Measurements from ENCODE around the gene KCNJ9. TPM values are rescaled to one million over a fixed set of nuclear protein-coding genes. Genes with fewer than 3 reads are reported as not detected.
"Not testable (repeated sequence)": the region's sequence is repeated elsewhere in the genome, so short reads cannot be mapped to it uniquely, and the experiment has no call there.

The KCNJ9 gene
- not detected for polyA plus RNA-seq (2013, experiment 1 of 2; ENCODE audit: insufficient read length)
- polyA plus RNA-seq (2013, experiment 2 of 2; ENCODE audit: insufficient read length): 0.04 TPM

DNA sequence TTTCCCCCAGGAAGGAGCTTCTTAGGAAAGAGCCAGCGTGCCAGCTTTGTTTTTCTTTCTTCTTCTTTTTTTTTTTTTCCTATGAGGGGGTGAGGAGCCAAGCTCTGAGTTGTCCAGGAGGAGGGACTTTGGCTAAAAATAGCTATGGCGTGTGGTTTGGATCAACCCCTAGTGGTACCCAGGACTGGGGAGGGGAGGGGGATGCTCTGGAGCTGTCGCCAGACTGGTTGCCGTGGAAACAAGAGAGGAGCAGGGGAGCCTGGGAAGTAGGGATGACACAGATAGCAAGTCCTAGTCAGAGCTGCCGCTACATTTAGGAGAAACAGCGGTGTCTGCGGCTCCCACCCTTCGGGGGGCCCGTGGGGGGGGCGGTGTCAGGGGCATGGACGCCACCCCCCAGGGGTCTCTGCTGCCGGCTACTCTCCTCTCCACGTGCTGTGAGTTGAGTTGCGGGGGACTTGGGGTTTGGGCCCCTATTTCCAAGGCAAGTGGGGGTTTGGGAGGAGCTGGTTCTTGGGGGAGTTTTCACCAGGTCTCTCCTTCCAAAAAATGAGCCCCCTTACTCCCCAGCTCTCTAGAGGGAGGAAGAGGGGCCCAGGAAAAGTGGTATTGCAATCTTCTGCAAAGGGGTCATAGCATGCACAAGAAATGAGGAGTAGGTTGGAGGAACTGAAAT is at the start of gene KCNJ9:
TSS of gene KCNJ9 (plus strand) at position 278 of the 676 bp plus-strand sequence. CDS start 2,493 bp downstream, outside the sequence.
- DNase-seq: peak; percentile 85

DNA sequence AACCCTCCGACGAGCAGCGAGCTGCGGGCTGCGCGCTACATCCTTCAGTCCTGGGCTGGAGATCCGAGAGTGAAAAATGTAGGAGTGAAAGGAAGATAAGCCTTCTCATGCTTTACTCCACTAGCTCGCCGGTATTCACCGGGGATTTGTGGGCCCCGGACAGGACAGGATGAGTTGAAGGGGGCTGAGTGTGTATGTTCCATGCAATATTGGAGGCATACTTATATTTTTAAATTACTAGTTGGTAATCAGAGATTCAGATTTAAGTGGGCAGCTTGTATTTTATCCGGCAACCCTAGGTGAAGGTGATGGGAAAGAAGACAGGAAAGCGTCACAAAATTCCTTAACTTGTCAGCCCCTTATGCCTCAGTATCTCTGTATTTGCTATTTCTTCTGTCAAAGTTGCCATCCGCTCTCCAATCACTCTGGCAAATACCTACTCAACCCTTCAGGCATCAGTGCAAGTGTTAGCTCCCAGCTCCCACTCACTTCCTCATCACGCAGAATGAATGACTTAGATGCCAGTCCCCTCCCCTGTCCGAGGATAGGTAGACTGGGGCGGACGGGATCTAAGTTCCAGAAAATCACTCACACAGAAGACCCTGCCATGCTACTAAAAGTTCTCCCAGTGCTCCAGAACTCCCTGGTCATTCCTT is 49.0 kb upstream of the KCNJ9 start:
- DNase-seq: no peak

DNA sequence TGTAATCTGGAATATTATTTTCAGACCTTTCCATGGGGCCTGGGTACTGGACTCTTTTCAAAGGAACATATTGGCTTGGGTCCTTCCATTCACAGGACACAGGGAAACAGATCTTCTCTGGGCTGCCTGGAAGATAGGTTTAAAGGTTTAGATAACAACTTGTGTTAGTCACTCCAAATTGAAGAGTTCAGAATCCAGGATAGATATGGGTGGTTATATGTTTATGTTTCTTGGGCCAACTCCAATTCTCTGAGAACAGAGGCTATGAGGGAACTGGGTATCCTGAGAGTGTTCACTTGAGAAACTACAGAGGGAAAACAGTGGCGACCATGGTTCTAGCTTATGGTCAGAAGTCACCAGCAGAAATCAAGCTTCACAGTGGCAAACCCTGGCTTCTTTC is 40.9 kb upstream of the KCNJ9 start:
- DNase-seq: no peak

DNA sequence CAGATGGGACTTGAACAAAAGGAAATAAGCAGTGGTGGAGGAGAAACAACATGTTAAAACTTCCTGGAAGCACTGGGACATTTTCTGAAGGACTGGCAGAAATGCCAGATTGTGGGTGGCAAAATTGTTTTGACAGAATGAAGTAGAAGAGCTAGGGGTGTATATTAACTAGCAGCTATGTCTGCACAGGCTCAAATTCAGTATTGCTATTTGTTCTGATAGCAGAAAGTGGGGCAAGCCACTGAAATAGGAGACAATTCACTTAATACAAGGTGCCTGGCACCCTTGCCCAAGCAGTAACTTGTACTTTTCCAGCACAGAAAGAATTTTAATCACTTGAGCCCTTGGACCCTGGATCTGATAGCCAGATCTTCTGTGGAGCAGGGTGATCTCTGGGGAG is 37.8 kb upstream of the KCNJ9 start:
- DNase-seq: no peak

DNA sequence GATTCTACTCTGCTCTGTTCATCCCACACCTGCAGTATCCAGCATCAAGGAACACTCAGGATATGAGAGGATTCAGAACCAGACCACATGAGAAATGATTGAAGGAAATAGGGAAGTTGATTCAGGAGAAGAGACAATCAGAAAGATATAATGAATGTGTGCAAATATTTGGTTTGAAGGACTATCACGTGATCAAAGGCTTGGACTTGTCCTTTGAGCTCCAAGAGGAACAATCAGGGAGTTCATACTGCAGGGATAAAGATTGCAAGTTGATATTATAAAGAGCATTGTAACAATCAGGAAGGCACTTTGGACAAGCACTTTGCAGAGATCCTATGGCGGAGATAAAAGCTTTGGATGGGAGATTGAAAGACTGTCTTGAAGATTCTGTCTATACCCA is 35.7 kb upstream of the KCNJ9 start:
- no peak for DNase-seq

DNA sequence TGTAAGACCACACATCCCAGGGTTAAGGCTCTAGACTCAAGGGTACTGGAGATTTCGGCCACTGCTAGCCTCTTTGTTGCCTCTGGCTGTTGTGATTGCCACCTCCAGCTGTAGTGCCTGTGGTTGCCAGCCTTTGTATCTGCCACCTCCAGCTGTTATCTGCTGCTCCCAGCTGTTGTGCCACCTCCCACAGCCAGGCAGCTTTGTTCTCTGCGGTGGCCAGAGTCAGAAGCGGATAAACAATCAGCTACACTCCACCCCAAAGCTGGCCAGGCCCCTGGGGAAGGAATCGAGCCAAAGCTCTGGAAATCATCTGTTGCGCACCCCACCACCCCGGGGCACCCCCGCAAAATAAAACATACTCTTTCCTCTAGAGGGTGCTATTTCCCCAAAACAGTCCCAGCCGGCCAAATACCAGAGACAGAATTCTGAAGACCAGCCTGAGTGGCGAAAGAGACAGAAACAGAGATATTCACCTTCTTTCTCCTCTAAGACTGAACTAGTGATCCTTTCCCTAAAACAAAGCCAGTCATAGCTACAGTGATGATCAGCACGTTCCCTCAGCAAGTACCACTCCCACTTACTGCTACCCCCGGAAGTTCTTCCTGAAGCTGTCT is 34.7 kb upstream of the KCNJ9 start:
- peak; percentile 47 for DNase-seq

DNA sequence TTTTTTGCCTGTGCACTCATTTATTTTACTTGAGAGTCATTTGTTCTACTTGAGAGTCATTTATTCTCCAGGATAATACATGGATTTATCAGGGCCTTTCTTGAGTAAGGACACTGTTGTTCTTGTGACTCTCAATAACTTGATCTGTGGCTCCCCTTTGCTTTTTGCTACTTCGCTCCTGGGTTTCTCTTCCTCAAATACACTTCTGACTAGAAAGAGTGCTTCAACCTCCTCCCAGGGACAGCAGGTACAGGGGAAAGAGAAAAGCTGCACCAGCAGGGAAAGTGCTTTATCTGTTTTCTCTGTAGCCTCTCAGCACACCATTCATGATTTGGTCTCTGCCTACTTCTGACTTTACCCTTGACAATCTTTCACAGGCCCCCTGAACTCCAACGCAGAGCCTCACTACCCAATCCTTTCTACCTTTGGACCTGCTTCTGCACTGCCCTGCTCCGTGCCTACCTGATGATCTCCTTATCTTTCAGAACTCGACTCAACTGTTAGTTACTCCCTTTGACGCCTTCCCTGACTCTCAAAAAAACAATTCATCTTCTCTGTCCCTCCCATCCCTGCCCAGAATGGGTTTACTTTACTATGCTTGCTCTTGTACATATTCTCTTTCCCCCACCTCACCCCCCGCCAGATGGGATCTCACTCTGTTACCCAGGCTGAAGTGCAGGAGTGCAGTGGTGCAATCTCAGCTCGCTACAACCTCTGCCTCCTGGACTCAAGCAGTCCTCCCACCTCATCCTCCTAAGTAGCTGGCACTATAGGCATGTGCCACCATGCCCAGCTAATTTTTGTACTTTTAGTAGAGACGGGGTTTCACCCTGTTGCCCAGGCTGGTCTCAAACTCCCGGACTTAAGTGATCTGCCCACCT is 34.0 kb upstream of the KCNJ9 start:
- no peak for DNase-seq

DNA sequence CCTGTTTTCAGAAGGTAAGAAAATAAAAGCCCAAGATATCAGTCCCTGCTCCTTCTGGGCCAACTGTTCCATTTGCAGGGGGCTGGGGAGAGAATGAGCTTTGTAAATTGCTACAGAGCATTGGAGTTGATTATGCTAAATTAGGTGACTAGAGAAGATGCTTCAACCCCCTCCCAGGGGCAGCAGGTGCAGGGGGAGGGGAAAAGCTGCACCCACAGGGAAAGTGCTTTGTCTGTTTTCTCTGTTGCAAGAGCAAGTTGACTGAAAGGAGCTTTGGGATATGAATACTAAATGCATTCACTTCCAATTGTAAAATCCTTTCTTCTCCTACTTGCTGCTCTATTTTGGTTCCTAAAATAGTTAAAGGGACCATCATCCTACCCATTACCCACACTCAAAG is 33.0 kb upstream of the KCNJ9 start:
- DNase-seq: no peak

DNA sequence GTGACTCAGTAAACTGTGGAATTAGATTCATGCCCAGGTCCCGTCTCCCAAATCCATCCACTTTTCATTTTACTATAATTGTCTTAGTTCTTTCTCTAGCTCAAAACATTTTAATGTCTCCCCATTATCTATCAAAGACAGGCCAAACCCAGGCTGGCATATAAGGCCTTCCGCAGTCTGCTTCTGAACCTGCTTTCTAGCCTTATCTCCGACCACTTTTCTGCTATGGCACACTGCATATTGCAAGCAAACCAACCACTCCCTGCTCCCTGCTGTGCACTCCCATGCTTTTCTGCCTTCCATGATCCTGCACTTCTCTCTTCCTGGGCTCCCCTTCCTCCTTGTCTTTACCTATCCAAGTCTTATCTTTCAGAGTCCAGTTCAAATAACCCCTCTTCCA is 32.2 kb upstream of the KCNJ9 start:
- DNase-seq: no peak

DNA sequence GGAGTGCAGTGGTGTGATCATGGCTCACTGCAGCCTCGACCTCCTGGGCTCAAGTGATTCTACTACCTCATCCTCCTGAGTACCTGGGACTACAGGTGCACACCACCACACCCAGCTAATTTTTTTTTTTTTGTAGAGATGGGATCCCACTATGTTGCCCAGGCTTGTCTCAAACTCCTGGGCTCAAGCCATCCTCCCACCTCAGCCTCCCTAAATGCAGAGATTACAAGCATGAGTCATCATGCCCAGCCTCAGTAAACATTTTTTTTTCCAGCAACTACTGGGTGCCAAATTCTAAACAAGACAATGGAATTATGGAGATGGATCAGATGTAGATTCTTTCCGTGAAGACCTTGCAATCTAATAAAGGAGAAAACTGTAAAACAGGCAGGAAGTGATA is 31.2 kb upstream of the KCNJ9 start:
- DNase-seq: not testable (repeated sequence)

DNA sequence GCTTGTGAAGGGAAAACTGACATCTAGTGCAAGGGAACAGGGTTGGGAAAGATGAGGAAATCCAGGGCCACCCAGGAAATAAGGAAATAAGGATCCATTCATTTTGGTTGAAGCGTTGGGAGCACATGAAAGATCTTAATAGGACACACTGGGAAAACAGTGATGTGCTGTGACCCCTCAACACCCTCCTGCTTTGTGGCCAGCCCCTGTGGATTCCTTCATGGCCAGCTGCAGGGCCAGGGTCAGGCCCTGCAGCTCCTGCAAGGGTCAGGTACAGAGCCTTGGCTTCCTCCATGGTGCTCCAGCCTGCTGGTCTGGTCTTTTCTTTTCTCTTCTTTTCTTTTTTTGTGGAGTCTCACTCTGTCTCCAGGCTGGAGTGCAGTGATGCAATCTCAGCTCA is 30.7 kb upstream of the KCNJ9 start:
- DNase-seq: no peak

DNA sequence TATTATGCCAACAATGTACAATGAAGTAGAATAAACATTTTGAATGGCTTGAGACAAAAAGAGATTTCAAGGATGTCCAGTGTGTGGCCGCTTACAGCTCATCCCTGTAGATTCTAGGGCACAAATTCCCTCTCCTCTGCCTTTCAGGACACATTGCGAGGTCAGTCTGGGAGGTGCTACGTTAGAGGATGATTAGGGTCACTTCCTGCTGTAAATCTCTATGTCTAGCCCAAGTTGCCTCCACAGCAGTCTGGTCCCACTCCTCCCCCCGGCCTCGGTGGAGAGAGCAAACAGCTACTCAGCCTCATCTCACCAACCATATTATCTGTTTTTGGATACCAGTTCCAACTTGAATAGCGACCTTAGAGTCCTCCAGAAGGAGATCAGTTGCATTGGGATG is 28.4 kb upstream of the KCNJ9 start:
- DNase-seq: no peak

DNA sequence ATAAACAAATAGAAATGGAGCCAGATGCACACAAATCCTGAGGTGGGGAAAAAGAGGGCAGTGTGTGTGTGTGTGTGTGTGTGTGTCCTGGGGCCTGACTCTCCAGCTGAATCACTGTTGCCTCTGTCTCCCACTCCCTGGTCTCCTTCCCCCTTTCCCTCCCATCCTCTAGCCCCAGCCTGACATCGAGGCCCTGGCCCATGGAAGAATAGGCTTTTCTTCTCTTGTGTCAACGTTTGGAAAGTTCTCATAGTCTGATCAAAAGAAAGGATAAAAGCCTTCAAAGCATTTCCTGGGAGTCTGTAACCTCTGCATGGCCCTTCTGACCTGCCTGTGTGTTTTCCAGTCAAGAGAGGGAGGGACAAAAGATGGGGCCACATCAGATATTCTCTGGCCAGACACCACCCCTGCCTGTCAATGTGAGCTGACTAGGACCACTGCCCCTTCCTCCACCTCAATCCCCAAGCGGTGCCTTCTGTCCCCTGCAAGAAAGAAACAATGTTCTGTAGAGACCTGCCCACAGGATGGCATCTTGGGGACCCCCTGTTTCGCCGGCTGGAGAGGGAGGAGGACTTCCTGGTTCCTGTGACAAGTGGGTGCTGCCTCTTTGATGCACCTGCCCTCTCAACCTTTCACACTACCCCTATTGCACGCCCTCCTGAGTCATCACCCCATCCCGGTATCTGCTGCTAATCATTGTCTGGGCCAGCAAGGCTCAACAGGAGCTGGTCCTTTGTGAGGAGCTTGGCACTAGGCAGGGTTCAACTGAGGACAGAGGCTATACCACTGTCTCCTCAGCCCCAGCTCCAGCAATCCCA is 27.6 kb upstream of the KCNJ9 start:
- no peak for DNase-seq

DNA sequence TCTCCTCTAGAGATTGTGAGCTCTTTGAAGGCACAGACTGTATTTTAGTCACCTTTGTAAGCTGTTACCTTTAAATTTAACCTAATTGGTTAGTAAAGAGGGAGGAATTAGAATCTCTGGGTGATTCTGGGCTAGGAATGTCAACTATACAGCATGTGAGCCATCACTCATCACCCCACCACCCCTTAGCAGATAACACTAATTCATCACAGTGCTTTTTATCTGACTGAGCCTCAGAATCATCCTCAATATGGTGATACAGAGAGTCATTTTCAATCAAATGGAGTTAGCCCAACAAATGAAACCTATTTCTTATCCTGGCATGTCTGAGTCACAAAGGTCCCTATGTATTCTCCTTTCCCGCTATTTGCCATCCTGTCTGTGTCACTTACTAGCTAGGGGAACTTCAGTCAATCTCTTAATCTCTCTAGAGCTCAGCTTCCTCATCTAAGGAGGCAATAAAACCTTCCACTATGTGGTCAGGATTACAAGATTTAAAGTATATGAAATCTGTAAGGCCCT is 24.6 kb upstream of the KCNJ9 start:
- no peak for DNase-seq

DNA sequence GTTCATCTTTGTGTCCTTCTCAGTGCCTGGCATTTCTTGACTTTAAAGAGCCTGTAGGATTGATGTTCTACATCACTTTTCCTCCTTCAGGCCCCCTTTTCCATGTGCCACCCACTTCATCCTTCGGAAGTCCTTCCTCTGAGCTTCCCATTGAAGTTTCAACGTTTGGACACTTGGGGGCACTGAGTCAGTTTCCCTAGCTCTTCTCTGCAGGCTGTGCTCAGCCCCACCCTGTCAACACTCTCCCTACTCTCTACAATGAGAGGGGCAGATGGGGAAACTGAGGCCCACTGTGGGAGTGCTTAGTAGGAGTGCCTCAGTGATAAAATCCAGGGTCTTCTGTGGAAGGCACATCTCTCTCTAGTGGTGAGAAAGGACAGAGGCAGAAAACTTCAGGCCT is 23.3 kb upstream of the KCNJ9 start:
- peak; percentile 5 for DNase-seq

DNA sequence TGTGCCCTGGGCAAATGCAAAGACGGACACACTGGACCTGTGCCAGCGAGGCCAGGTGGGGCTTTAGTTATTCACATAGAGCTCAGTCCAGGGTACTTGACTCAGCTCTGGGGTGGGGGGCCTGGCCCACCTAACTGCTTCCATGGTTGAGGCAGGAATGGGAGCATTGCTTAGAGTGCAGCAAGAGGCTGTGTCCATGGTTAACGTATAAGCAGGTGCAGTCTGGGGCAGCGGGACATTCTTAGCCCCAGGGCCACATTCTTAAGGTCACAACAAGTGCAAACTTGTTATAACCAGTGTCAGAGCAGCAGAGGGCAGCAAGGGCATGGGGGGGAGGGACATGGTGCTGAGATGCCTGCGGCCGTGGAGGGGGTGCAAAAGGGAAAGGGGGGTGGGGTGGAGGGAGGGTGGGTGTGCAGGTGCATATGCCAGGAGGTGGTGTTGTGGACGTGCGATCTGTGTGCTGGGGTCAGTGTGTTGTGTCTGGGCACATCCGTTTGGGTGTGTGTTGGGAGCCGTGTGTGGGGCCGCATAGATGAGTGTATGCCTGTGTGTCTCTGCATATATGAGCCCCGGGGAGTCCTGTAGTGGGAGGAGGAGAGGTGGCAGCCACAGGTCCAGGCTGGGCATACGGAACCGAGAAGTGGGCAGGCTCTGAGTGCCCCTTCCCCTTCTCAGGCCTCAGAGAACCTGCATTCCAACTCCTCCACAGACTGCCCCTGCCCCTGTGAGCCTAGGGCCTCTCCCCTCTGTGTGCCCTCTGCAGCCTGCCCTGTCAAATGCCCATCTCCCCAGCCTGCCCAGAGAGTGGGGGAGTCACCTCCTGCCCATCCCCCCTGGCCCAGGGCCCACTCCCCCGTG is 19.7 kb upstream of the KCNJ9 start:
- DNase-seq: no peak

DNA sequence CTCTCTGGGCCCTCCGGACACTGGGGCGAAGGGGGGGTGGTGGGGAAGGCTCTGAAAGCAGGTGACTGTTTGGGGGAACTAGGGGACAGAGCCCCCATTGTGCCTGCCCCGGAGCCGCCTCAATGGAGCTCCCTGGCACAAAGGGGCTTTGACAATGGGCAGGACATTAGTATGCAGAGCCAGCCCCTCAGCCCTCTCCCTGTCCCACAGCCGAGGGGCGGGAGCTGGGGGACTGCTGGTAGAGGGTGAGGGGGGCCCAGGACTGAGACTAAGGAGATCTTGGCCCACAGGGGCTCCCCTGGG is 19.2 kb upstream of the KCNJ9 start:
- no peak for DNase-seq

DNA sequence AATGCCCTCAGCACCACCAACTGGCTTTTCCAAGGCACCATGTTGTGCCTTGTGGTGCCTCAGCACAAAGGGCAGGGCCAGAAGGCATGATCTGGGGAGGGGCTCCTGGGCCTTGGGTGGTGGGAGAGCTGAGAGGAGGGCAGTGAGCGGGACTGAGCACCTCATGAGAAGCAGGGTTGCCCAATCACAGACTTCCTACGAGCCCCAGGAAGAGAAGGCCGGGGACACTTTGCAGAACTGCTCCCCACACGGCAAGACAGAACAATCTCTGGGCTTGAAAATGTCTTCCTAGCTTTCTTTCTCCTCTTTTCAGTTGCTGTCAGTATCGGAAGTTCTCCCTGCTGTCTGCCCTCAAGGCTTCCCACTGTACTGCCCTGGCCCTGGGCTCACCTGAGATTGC is 18.2 kb upstream of the KCNJ9 start:
- no peak for DNase-seq

DNA sequence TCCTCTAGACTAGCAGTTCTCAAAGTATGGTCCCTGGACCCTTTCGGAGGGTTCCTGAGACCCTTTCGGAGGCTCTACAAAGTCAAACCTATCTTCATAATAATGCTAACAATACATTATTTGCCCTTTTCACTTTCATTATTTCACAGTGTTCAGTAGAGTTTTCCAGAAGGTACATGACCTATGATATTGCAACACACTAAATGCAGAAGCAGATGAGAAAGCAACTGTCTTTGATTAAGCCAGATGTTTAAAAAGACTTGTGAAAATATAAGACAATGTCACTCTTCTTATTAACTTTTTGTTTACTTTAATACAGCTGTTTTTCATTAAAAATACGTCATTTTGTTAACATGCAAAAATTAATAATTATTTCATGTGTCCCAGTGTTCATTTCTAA is 17.2 kb upstream of the KCNJ9 start:
- DNase-seq: no peak

DNA sequence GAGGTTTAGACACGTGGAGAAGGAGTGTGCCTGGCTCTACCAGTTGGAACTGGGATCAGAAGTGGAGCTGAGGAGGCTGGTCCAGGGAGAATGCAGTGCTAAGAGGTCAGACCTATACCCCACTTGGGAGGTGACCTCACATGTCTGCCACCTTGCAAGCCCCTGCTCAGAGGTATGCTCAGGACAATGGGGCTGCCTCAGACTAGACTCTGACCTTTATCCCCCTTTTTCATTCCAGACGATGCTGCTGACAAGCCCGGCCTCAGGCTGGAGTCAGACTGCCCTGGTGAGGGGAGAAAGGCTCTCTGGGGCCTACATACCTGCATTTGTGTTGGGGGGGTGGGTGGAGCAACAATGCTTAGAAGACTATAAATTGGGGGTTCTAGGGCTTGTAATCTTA is 16.6 kb upstream of the KCNJ9 start:
- DNase-seq: no peak
